Globus pallidus (tissue), 1 donor: ENCODE data around the gene ST14.
"Not testable (repeated sequence)": the region's sequence is repeated elsewhere in the genome, so short reads cannot be mapped to it uniquely, and the experiment has no call there.

Experiments
- DNase-seq: peaks from one replicate; pipeline ENCODE4 v3.0.0-alpha.2; 2015; ENCODE audit warnings: low spot score

The ST14 gene

GRCh38 chr11:130163346-130164220 lies 4.0 kb downstream of the ST14 start:
- no peak for DNase-seq

- DNase-seq: no peak
Measured at GRCh38 chr11:130164221-130164570, 4.6 kb downstream of the ST14 start.

GRCh38 chr11:130165601-130166456 lies 6.2 kb downstream of the ST14 start:
- DNase-seq: no peak

GRCh38 chr11:130166457-130166784 lies 6.8 kb downstream of the ST14 start:
- DNase-seq: no peak

GRCh38 chr11:130167146-130167545 lies 7.6 kb downstream of the ST14 start:
- no peak for DNase-seq

GRCh38 chr11:130168105-130168504 lies 8.5 kb downstream of the ST14 start:
- no peak for DNase-seq

GRCh38 chr11:130170345-130170744 lies 10.8 kb downstream of the ST14 start:
- DNase-seq: no peak

- DNase-seq: no peak
Measured at GRCh38 chr11:130171534-130171933, 12.0 kb downstream of the ST14 start.

GRCh38 chr11:130172001-130172400 lies 12.4 kb downstream of the ST14 start:
- not testable (repeated sequence) for DNase-seq

- DNase-seq: no peak
Measured at GRCh38 chr11:130174642-130175041, 15.1 kb downstream of the ST14 start.

- DNase-seq: no peak
Measured at GRCh38 chr11:130175898-130176297, 16.3 kb downstream of the ST14 start.

GRCh38 chr11:130177782-130178181 lies 18.2 kb downstream of the ST14 start:
- DNase-seq: no peak

GRCh38 chr11:130178441-130179339 lies 19.1 kb downstream of the ST14 start:
- no peak for DNase-seq

- no peak for DNase-seq
Measured at GRCh38 chr11:130179396-130180306, 20.1 kb downstream of the ST14 start.

- peak; percentile 15 for DNase-seq
Measured at GRCh38 chr11:130180491-130180890, 20.9 kb downstream of the ST14 start.

- no peak for DNase-seq
Measured at GRCh38 chr11:130180896-130181294, 21.3 kb downstream of the ST14 start.

- no peak for DNase-seq
Measured at GRCh38 chr11:130181295-130182272, 22.0 kb downstream of the ST14 start.

- no peak for DNase-seq
Measured at GRCh38 chr11:130183878-130184610, 24.5 kb downstream of the ST14 start.

- DNase-seq: no peak
Measured at GRCh38 chr11:130187096-130187495, 27.5 kb downstream of the ST14 start.
